GM13977 (cell line): ENCODE data around the gene CHST8.
"Not testable (repeated sequence)": the region's sequence is repeated elsewhere in the genome, so short reads cannot be mapped to it uniquely, and the experiment has no call there.

ENCODE experiments used
- DNase-seq: peaks from one replicate; pipeline ENCODE4 v3.0.0; 2012; ENCODE audit warnings: low spot score
- in situ Hi-C: fragments of 300-500 bp; cut with MboI; formaldehyde crosslinking; loops from one replicate; pipeline ENCODE4 v1.12.0; 2022; ENCODE audit warnings: low sequenced_read_pairs, low pct_unique_long_range_greater_than_20kb, mixed read lengths, inconsistent platforms; ENCODE audit not compliant: unreplicated experiment
- TF ChIP-seq, protein P1 (sequence below): IDR thresholded peaks from 2 replicates; pipeline ENCODE4 v1.5.1; 2012; ENCODE audit warnings: mild to moderate bottlenecking, control low read depth; ENCODE audit not compliant: insufficient read depth; ENCODE audit errors: extremely low read depth, missing control alignments

Gene CHST8

DNA sequence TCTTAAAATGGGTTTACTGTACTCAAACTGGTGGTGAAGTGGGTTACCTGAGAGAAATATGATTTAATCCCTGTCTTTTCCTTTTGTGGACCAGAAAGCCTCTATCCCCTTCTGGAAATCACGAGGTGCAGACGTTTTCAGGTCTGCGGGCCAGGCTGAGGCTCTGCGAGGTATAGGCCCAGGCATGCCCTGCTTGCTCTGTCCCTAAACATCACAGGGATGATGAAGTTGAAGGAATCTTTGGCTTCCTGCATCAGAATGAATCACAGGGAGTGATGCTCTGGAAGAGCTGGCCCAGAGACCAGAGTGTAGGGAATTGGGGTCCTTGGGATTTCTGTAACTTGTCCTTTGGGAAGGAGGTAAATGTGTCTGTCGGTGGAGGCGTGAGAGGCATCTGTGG is 18.4 kb upstream of the CHST8 start:
- TF ChIP-seq, protein P1, sequence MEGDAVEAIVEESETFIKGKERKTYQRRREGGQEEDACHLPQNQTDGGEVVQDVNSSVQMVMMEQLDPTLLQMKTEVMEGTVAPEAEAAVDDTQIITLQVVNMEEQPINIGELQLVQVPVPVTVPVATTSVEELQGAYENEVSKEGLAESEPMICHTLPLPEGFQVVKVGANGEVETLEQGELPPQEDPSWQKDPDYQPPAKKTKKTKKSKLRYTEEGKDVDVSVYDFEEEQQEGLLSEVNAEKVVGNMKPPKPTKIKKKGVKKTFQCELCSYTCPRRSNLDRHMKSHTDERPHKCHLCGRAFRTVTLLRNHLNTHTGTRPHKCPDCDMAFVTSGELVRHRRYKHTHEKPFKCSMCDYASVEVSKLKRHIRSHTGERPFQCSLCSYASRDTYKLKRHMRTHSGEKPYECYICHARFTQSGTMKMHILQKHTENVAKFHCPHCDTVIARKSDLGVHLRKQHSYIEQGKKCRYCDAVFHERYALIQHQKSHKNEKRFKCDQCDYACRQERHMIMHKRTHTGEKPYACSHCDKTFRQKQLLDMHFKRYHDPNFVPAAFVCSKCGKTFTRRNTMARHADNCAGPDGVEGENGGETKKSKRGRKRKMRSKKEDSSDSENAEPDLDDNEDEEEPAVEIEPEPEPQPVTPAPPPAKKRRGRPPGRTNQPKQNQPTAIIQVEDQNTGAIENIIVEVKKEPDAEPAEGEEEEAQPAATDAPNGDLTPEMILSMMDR, result no peak
- no peak for DNase-seq
- in situ Hi-C loops, result no loop called here

DNA sequence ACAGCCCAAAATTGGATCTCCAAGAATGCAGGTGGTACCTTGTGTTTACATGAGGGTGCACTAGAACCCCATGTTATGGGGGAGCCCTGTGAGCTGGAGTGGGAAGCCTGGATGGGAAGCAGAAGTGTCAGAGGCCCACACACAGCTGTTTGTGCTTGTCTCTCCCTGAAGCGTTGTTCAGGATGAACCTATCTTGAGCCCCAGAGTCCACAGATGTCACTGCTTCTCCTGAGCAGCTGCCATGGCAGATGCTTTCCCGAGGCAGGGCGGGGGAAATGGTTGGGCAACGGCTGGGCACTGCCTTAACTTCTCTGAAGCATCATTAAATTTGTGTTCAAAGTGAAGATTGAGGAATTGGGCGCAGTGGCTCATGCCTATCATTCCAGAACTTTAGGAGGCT is 17.1 kb upstream of the CHST8 start:
- TF ChIP-seq, protein P1, result no peak
- in situ Hi-C loops, result no loop called here
- no peak for DNase-seq

DNA sequence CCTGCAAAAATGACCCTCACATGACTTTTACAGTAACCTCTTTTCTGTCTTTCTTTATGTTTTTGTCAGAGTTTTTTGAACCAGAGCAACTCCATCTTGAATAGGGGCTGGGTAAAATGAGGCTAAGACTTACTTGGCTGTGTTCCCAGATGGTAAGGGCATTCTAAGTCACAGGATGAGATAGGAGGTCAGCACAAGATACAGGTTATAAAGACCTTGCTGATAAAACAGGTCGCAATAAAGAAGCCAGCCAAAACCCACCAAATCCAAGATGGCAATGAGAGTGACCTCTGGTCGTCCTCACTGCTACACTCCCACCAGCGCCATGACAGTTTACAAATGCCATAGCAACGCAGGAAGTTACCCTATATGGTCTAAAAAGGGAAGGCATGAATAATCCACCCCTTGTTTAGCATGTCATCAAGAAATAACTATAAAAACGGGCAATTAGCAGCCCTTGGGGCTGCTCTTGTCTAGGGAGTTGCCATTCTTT is 15.9 kb upstream of the CHST8 start:
- in situ Hi-C loops, DNase-seq: not testable (repeated sequence)

DNA sequence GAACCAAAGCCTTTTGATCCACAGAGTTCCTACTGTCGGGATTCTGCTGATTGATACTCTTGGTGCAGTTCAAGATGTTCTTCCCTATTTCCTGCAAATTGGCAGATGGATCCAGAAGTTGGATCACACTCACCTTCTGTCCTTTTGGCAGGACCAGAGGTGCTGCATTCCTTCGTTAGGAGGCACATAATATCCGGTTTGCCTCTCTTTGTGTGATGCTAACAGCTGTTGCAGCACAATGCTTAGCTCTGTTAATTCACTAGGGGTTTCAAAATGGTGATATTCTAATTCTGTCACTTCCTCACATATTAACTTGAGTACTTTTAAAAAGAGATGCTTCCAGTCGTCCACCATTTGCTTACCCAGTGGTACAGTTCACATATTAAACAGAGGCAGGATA is 15.2 kb upstream of the CHST8 start:
- in situ Hi-C loops, result no loop called here
- TF ChIP-seq, protein P1, result no peak
- DNase-seq, result no peak

DNA sequence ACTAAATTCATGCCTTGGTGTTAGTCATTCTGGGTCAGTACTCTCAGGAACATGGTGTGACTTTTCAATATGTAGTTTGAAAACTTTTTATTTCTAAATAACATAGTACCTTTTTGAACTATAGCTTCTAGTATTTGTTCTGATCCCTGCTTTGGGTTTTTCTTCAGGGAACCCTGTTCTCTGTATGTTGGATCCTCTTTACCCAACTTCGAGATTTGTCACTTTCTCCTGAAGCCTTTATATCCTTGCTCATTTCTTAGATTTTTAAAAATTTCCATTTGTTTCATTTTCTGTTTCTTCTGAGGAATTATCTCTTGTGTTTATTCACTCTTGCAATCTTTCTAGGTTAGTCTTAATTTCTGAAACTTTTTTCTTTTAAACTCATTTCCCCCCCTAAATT is 12.4 kb upstream of the CHST8 start:
- in situ Hi-C loops, result no loop called here
- TF ChIP-seq, protein P1, result no peak
- no peak for DNase-seq

DNA sequence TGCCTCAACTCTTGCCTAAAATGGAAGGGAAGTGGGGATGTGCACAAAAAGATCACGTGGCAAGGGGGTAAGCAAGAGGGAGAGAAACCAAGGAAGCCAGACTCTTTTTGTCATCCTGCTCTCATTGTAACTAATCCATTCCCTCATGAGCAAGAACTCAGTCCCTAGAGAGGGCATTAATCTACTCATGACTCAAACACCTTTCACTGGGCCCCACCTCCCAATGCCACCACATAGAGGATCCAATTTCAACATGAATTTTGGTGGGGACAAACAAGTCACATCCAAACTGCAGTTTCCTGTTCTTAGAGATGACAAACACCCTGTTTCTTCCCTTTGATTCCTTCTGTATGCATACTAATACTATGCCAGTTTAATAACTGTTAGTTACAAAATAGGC is 11.2 kb upstream of the CHST8 start:
- DNase-seq, result no peak
- in situ Hi-C loops, result no loop called here
- TF ChIP-seq, protein P1, result no peak

DNA sequence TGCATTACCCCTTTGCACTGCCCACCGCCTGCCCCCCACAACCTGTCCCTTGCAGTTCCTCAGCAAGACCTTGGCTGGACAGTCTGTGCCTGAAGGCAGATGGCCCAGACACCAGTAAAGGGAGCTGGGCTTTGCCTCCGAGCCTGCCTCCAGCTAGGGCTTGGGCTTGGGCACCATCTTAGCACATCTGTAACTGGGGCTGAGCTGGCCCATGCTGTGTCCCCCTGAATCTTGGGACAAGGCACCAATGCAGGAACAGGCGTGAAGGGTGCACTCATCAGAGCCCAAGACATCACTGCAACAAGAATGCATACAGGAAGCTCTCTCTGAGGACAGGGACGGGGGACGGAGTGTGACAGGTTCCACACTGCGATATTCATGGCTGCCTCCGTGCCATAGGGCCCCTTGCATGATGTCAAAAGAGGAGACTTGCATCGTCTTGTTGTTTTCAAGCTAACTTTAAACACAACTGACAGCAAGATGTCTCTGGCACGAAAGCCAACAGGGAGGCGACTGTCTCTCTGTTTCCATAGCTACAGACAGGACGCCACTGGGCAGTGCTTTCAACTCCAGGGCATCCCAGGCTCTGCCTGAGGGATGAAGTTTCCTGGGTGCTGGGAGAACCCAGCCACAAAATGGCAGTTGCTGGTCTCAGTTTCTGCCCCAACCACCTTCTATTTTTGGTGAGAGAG is 8.7 kb upstream of the CHST8 start:
- in situ Hi-C loops, result no loop called here

More for the DNA sequence above, 8.7 kb upstream of the CHST8 start:
- TF ChIP-seq, protein P1, result no peak
- no peak for DNase-seq
